OCI-LY7 (cell line): ENCODE data around the gene THSD7B. TPM values are rescaled to one million over a fixed set of nuclear protein-coding genes. Genes with fewer than 3 reads are reported as not detected.

ENCODE experiments used
- BruUV-seq: library from RNA; stranded (reverse); fragments of 400-500 nt; replicated peaks from 2 replicates; lab custom pipeline; 2021; lab: Mats Ljungman, UMichigan
- CTCF ChIA-PET: fragments of 300-600 bp; sonication (Branson Sonifier 250); formaldehyde crosslinking; loops from one replicate; lab custom pipeline; 2022; ENCODE audit warnings: antibody characterized with exemption; ENCODE audit not compliant: unreplicated experiment; lab: Charles Lee
- POLR2A ChIA-PET: fragments of 300-600 bp; sonication (Branson Sonifier 250); formaldehyde crosslinking; loops from one replicate; lab custom pipeline; 2022; ENCODE audit warnings: antibody characterized with exemption; lab: Charles Lee
- DNase-seq: peaks from one replicate; pipeline ENCODE4 v3.0.0-alpha.2; 2015; ENCODE audit warnings: low spot score
- H2AFZ ChIP-seq: fragments of 200-600 bp; sonication (generic), shearing (Covaris generic); 2 replicates; pipeline ENCODE4 v1.6.1; 2014; ENCODE audit warnings: mild to moderate bottlenecking, antibody characterized with exemption, low read length, moderate library complexity
- H3K27ac ChIP-seq: fragments of 200-600 bp; sonication (generic); 2 replicates; pipeline ENCODE4 v1.5.1; 2014; ENCODE audit warnings: mixed run types, low read depth, mild to moderate bottlenecking, moderate library complexity, low read length, inconsistent platforms; ENCODE audit not compliant: poor library complexity, severe bottlenecking
- H3K36me3 ChIP-seq: fragments of 200-600 bp; sonication (generic); 2 replicates; pipeline ENCODE4 v1.6.1; 2014; ENCODE audit warnings: mild to moderate bottlenecking, antibody characterized with exemption, low read length, moderate library complexity, mixed read lengths; ENCODE audit not compliant: insufficient read depth
- H3K4me1 ChIP-seq: fragments of 200-600 bp; sonication (generic); 2 replicates; pipeline ENCODE4 v1.5.1; 2014; ENCODE audit warnings: mild to moderate bottlenecking, low read length; ENCODE audit not compliant: insufficient read depth, poor library complexity, severe bottlenecking
- H3K4me2 ChIP-seq: fragments of 200-600 bp; sonication (generic); 2 replicates; pipeline ENCODE4 v1.6.1; 2014; ENCODE audit warnings: mild to moderate bottlenecking, low read length
- H3K4me3 ChIP-seq: fragments of 200-600 bp; sonication (generic); 2 replicates; pipeline ENCODE4 v1.5.1; 2014; ENCODE audit warnings: mild to moderate bottlenecking, low read depth, low read length; ENCODE audit not compliant: poor library complexity, severe bottlenecking
- H3K79me2 ChIP-seq: fragments of 200-600 bp; sonication (generic); 2 replicates; pipeline ENCODE4 v1.6.1; 2016; ENCODE audit warnings: low read depth, mild to moderate bottlenecking, low read length, moderate library complexity, mixed read lengths; ENCODE audit not compliant: insufficient read depth
- H3K9me2 ChIP-seq: fragments of 200-600 bp; sonication (generic); 2 replicates; pipeline ENCODE4 v1.6.1; 2016; ENCODE audit warnings: mild to moderate bottlenecking, low read length, mixed read lengths; ENCODE audit not compliant: insufficient read depth
- H3K9me3 ChIP-seq: fragments of 200-600 bp; sonication (generic); 2 replicates; pipeline ENCODE4 v1.6.1; 2014; ENCODE audit warnings: mild to moderate bottlenecking, mixed run types, low read length, mixed read lengths
- H4K20me1 ChIP-seq: fragments of 200-600 bp; sonication (generic); 2 replicates; pipeline ENCODE4 v1.6.1; 2014; ENCODE audit warnings: mild to moderate bottlenecking, antibody characterized with exemption, low read length, moderate library complexity, mixed read lengths; ENCODE audit not compliant: insufficient read depth
- EZH2phosphoT487 ChIP-seq: fragments of 200-600 bp; sonication (generic); IDR thresholded peaks from 2 replicates; pipeline ENCODE4 v1.6.1; 2018; ENCODE audit warnings: low read depth, borderline replicate concordance, mild to moderate bottlenecking, mixed run types, antibody characterized with exemption, low read length, moderate library complexity, mixed read lengths
- intact Hi-C: fragments of 100-400 bp; cut with micrococcal nuclease; formaldehyde crosslinking; loops from one replicate; pipeline ENCODE4 v1.10.0; 2022; ENCODE audit not compliant: unreplicated experiment
- total RNA-seq, 2 experiments: library from RNA; depleted of rRNA in 1 of 2; stranded (reverse); fragments of >200 nt in 1 of 2; shearing (Covaris generic) in 1 of 2; gene quantifications; 2 replicates each; pipeline ENCODE4 v1.2.3, GENCODE V29; 2014 to 2022
- TF ChIP-seq, protein P1 (sequence below): fragments of 200-600 bp; sonication (generic); conservative IDR thresholded peaks from 2 replicates; pipeline ENCODE4 v1.5.1; 2014; ENCODE audit warnings: mild to moderate bottlenecking, antibody characterized with exemption, low read length, moderate library complexity, mixed read lengths

THSD7B gene
- total RNA-seq, 2 experiments from 2014 or later = 1.8 TPM

DNA sequence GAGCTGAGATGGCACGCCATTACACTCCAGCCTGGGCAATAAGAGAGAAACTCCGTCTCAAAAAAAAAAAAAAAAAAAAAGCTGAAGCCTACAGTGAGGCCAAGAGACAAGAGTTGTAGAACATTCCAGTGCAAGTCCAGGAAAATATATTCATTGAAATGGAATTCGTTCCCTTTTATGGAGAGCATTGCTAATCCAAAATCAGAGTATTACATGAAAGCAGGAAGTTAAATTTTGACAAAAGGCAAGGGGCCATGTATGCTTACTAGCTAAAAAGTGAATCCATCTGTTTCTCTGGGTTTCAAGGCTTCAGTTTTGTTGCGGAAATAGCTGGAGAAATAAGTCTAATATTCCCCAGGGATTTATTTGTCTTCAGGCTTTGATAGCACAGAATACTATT is 471.7 kb downstream of the THSD7B start:
- Histone ChIP-seq H3K36me3 (no peaks in the 10 kb centered on the region), H4K20me1 (no peaks in the 10 kb centered on the region), H2AFZ (no peak overlapping the region), H3K27ac (no peak overlapping the region), H3K4me2 (no peak overlapping the region), H3K9me3 (no peaks in the 10 kb centered on the region), H3K4me1 (no peaks in the 10 kb centered on the region), H3K9me2 (no peaks in the 10 kb centered on the region), H3K4me3 (no peak overlapping the region), H3K79me2 (no peaks in the 10 kb centered on the region)
- intact Hi-C loops = no loop called here
- CTCF ChIA-PET = no interaction called here
- no peak for DNase-seq
- BruUV-seq = no TSS peak
- POLR2A ChIA-PET = interaction anchor here (0.7 to 1.9 kb wide), 5 partner anchors 9 to 183 kb away, joined by 3 to 9 read pairs (median 4); no protein-coding TSS in a partner anchor
- TF ChIP-seq, protein P1, sequence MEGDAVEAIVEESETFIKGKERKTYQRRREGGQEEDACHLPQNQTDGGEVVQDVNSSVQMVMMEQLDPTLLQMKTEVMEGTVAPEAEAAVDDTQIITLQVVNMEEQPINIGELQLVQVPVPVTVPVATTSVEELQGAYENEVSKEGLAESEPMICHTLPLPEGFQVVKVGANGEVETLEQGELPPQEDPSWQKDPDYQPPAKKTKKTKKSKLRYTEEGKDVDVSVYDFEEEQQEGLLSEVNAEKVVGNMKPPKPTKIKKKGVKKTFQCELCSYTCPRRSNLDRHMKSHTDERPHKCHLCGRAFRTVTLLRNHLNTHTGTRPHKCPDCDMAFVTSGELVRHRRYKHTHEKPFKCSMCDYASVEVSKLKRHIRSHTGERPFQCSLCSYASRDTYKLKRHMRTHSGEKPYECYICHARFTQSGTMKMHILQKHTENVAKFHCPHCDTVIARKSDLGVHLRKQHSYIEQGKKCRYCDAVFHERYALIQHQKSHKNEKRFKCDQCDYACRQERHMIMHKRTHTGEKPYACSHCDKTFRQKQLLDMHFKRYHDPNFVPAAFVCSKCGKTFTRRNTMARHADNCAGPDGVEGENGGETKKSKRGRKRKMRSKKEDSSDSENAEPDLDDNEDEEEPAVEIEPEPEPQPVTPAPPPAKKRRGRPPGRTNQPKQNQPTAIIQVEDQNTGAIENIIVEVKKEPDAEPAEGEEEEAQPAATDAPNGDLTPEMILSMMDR = no peak
- TF ChIP-seq EZH2phosphoT487 = no peak

DNA sequence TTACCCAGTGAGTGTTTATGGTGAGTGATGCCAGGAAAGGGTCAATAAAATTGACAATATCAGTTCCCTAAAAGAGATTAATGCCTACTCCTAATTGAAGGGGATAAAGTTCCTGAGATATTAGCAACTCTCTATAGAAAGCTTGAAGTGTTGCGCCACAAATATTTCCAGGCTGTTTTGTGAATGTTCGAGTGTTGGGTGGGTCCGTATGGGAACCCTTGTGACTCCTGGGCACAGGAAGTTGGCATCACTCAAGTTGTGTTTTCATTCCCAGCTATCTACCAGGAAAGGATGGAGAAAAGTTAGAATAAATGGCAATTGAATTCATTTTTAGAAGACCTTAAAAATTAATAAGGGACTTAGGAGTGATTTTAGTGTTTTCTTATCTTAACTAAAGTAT is 472.7 kb downstream of the THSD7B start:
- DNase-seq = no peak
- H4K20me1 ChIP-seq = no peaks in the 10 kb centered on the region
- no peak overlapping the region for H3K4me3 ChIP-seq
- H3K9me3 ChIP-seq = no peaks in the 10 kb centered on the region
- no peak overlapping the region for H3K4me2 ChIP-seq
- no peaks in the 10 kb centered on the region for H3K9me2 ChIP-seq
- CTCF ChIA-PET = no interaction called here
- H2AFZ ChIP-seq = no peak overlapping the region
- TF ChIP-seq EZH2phosphoT487 = no peak
- TF ChIP-seq, protein P1 = no peak
- no peaks in the 10 kb centered on the region for H3K36me3 ChIP-seq
- POLR2A ChIA-PET = interaction anchor here (0.5 to 1.8 kb wide), 2 partner anchors 15 to 564 kb away, joined by 3 to 4 read pairs; no protein-coding TSS in a partner anchor
- H3K4me1 ChIP-seq = no peaks in the 10 kb centered on the region
- no TSS peak for BruUV-seq
- intact Hi-C loops = no loop called here
- no peak overlapping the region for H3K27ac ChIP-seq
- H3K79me2 ChIP-seq = no peaks in the 10 kb centered on the region

DNA sequence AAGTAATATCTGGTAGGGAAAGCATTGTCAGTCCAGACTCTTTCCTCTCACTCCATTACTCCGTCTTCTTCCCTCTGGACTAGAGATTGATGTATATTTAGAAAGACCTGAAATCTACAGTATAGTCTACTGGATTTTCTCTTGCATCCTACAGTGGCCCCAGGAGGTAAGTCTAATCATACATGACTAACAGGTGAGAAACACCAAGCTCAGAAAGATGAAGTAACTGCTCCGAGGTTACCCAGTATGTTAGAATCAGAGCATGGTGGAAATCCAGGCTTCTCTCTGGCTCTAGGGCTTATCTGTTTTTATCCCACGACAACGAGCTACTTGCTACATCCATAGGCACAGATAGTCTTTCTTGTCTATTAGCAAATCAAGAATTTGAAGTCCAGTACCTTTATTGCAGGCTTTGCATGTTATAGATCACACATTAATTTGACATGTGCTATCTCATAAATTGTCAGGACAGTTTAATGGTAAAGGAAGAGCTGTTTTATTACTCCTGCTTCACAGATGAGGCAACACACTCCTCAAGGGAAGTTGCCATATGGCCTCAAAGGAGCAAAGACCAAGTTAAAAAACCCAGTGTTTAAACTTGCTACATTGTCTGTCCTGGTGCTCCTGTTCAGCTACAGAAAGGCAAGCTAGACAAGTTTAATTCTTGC is 484.3 kb downstream of the THSD7B start:
- H4K20me1 ChIP-seq = no peaks in the 10 kb centered on the region
- ChIA-PET POLR2A (interaction anchor here (0.6 to 1.5 kb wide), 7 partner anchors 14 to 210 kb away, joined by 3 to 4 read pairs (median 3); no protein-coding TSS in a partner anchor), CTCF (no interaction called here)
- no peak overlapping the region for H3K27ac ChIP-seq
- H3K9me2 ChIP-seq = no peaks in the 10 kb centered on the region
- intact Hi-C loops = no loop called here
- no peaks in the 10 kb centered on the region for H3K4me1 ChIP-seq
- no TSS peak for BruUV-seq
- no peak for DNase-seq
- no peak overlapping the region for H3K4me2 ChIP-seq
- H3K9me3 ChIP-seq = no peaks in the 10 kb centered on the region
- no peaks in the 10 kb centered on the region for H3K79me2 ChIP-seq
- no peak overlapping the region for H2AFZ ChIP-seq
- no peak overlapping the region for H3K4me3 ChIP-seq
- no peak for TF ChIP-seq EZH2phosphoT487
- TF ChIP-seq, protein P1 = no peak
- H3K36me3 ChIP-seq = no peaks in the 10 kb centered on the region
